ENCODE results near the gene KCNT2. TPM values are rescaled to one million over a fixed set of nuclear protein-coding genes. Genes with fewer than 3 reads are reported as not detected.
"Not testable (repeated sequence)": the region's sequence is repeated elsewhere in the genome, so short reads cannot be mapped to it uniquely, and the experiment has no call there.

KCNT2 gene
- total RNA-seq, 1 donor from 2014 or later = 4.1 TPM

DNA sequence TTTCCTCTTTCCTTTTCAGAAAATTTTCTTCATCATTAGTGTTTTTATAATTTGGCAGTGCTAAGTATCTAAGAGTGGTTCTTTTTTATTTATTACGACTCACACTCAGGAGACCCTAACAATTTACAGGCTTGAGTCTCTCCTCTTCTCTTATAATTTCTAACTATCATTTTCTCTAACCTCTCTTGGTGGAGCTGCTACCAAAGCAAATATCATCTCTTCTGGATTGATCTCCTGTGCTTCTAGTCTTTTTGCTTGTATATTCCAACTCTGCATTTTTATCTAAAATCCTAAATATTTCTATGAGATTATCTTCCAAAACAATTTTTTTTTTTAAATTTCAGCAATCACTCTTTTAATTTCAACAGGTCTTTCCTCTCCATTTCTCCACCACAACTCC is 250.3 kb downstream of the KCNT2 start:
- no peak for DNase-seq (ENCODE audit: low spot score)
- ATAC-seq = peak; percentile 58

DNA sequence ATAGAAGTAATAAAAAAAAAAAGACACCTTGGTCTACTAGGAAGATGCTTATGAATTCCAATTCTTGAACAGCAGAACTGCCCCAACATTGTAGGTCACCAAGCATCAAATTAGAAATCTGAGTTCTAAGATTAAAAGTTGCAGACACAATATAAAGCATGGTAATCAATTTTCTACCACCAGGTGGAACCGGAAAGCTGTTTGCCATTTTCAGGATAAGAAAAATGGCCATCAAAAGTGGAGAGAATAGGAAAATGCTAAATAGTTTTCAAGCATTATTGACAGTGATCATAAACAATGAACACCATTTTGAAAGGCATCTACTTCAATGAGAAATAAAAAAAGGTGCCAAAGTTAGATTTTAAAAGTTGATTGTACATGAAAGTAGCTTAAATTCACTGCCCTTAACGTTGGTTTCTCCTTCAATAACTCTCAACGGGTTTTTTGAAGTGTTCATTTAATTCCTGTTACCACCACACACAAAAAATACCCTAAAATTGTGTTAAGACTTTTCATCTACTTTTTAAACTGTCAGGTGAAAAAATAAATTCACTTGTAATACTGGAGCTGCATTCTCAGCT is 252.9 kb downstream of the KCNT2 start:
- DNase-seq (ENCODE audit: low spot score) (no peak), ATAC-seq (peak; percentile 89)

DNA sequence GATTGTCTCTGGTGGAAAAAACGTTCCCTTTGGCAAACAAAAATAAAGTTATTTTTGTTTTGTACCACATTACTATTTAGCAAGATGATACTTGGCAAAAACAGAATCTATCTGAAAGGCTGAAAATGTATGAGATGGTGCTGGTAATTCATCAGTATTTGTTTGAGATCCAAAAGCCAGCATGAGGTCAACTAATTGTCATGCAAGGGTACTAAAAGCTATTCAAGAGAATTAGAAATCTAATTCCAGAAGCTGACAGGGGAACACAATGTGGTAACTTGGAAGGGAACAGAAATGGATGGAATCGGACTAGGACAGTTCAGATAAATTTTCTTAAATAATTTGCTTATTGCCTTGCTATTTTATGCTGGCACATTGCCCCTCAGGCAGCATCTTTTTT is 263.8 kb downstream of the KCNT2 start:
- DNase-seq (ENCODE audit: low spot score) (no peak), ATAC-seq (no peak)

DNA sequence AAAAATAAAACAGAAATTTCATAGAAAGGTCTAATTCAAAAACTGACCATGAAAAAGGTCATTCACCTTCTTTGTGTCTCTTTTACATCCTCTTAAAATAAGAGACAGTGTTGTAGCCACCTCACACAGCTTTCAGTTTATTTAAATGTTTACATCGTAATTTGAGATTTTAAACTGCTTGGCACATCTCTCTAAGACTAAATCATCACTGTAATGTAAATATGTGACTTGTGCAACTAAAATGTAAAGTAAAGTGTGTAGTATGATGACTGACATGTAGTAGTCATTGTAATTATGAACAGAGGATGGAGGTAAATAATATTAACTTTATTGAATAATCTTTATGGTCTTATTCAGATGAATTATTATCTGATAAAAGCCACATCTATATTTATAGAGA is 283.9 kb downstream of the KCNT2 start:
- no peak for ATAC-seq
- no peak for DNase-seq (ENCODE audit: low spot score)

DNA sequence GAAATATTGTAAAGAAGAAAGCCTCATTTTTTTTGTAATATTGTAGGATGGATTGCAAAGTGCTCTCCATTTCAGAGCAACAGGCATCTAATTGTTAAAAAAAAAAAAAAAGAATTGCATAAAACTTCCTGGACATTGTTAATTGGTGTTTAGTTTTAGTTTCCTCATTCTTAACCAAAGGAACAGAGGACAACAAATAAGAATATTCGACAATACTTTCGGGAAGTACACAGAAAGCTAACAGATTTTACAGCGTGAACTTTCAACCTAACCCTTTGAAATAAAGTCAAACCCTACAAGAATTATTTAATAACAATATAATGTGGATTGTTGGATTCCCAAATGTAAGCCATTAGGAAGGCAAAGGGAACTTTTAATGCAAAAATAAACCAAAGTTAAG is 284.4 kb downstream of the KCNT2 start:
- DNase-seq (ENCODE audit: low spot score) = no peak

DNA sequence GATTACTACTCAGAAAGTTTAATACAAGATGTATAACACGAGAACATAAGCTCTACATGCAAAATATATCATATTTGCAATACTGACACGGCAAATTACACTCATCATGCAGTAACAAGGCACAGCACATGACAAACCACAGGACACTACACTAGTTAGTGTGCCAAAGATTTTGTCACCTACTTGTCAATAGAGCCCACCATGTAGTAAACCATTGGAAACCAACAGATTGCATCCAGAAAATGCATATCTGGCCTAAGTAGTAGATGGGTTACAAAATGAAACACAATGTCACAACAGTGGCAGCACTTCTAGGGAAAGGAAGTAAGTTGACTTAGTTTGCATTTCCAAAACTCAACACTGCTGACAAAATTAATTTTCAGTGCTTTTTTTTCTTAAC is 288.9 kb downstream of the KCNT2 start:
- ATAC-seq (no peak), DNase-seq (ENCODE audit: low spot score) (no peak)

More for the DNA sequence above, 284.4 kb downstream of the KCNT2 start:
- ATAC-seq = no peak

DNA sequence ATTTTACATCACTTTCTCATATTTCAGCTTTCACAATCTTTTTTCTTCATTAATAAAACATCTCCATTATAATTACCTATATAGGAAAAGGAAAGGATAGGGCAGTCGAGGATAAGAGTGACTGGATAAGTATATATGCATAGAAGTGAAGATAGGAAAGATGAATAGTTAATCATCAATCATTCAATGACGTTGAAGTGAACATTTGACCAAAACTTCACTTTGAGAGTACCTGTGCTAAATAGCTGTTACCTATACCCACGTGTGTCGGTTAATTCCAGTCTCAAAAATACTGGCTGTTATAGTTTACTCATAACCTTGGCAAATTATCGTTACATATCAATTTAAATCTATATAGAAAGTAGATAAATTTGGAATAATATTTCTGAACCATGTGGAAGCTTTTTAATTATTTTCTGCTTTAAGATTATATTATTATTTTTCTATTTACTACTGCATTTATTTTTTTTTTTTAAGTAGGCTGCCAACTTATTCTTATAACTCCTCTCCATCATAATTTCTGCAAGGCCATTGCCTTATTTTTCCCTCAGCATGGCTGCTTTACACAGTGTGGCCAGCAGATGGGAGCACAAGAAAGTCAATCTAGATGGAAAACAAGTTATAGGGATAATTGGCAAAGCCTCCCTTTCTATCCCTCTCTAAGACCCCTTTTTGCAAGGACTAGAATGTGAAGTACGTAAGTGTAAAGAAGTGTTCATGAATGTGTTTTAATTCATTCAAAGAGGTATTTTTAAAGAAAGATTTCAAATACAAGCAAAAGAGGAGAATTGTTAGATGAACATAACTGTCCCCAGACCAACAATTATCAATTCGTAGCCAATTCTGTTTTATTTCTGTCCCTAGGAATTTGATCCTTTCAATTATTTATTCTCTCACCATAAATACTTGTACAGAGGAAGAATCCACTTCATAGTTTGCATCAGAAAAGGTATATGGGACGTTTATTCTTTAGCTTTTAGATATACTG is 290.4 kb downstream of the KCNT2 start:
- no peak for DNase-seq (ENCODE audit: low spot score)
- ATAC-seq = peak; percentile 88

DNA sequence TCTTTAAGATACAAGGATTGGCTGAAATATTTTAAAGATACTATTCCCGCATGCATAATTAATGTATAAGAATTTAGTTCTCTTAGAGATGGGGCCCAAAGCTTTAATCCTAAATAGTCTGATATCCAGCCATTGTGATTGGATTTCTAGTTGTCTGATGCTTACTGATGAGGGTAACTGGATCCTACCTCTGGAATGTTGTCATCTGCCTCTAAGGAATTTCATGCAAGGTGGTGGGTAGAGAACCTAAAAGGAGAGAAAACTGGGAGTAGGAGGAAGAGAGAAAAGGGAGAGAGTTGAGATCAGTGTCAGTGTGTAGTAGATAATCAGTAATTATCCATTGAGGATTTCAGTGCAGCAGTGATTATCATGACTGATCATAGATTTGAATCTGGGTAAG is 295.5 kb downstream of the KCNT2 start:
- no peak for ATAC-seq
- no peak for DNase-seq (ENCODE audit: low spot score)

DNA sequence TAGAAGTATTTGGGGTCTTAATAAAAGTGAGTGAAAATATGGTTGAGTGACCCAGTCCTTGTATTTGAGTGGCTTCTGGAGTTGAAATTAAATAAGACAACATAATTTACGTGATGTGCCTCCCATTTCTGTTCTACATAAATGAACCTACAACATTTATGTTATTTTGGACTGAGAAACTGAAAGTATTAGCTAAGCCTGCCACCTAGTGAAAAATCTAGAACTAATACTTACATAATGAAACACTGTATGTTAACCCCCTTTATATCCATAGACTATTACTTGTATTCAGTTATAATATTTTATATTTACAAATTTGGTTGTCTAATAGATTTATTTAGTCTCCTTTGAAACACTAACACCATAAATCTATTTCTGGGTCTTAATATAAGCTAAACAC is 298.9 kb downstream of the KCNT2 start:
- DNase-seq (ENCODE audit: low spot score) (no peak), ATAC-seq (peak; percentile 57)

DNA sequence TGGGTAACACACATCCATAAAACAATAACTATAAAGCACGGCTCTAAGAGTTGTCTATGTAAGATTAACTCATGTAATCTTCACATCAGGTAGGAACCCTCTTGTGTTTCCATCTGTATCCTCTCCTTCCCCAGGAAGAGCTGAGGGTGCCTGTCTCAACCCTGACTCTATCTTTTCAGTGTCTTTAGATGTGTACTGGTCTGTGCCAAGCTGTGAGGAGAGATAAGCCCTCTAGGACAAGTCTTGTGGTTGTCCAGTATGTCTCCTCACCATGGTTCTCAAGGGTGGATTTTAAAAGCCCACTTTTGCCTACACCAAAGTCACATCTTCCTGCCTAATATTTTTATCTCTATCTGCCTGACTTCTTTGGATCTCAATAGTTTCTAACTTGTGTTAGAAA is 300.1 kb downstream of the KCNT2 start:
- no peak for DNase-seq (ENCODE audit: low spot score)
- ATAC-seq = no peak

DNA sequence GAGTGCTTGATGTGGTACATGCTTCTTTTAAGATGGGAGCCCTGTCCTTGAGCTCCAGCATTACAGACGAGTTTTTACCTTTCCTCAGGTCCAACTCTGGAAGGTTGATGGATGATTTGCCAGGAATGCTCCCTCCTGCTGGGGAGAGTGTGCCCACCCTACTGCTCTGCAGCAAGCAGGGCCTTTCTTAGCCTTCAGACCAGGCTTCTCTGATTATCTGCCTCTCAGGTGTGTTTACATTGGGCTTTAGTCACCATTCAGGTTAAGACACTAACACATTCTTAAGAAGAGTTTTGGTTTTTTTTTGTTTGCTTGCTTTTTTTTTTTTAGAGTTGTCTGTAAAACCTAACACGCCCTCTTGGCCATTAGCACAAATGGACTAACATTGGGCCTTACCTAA is 301.8 kb downstream of the KCNT2 start:
- ATAC-seq = no peak
- no peak for DNase-seq (ENCODE audit: low spot score)

DNA sequence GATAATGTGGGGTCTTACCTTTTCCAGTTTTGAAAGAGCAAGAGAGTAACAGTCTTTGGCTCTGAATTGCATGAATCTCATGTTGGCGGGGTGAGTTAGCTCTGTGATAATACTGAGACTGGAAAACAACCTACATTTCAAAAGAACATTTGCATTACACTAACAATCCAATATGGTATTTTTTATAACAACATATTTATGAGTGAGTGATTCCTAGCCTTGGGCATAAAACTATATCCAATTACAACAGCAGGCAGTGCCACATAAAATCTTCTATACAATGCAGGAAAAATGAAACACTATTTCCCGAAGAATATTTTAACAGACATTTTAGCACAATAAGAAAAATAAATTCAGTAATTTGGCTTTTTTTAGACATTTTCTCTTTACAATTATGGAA is 303.0 kb downstream of the KCNT2 start:
- DNase-seq (ENCODE audit: low spot score) = no peak
- ATAC-seq = no peak

DNA sequence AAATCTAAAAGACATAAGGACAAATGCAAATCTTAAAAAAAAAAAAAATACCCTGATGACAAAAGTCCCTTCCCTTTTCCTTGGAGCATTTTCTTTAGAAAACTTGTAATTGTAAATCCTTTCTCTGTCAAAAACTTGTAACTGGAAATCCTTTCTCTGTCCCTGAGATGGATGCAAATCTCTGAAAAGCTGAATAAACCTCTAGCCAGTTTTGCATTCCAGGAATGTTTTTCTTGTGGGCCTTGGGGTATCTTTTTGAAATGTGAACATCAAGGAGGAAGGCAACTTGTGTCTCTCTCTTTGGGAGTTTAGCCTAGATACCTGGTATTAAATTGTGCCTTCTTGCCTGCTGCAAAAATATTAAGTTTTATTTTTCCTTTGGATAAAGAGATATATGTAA is 305.3 kb downstream of the KCNT2 start:
- no peak for DNase-seq (ENCODE audit: low spot score)
- ATAC-seq = no peak

DNA sequence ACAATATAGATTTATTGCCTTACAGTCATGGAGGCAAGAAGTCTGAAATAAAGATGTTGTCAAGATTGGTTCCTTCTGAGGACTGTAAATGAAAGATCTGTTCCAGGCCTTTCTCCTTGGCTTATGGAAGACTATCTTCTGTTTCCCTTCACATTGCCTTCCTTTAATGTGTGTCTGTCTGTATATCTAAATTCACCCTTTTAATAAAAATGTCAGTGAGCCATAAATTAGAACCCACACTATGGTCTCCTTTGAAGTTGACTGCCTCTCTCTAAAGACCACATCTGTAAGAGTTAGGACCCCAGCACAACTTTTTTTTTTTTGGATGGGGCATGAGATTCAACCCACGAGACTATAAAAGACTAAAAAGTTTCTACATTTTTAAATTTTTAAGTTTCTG is 305.8 kb downstream of the KCNT2 start:
- no peak for DNase-seq (ENCODE audit: low spot score)
- no peak for ATAC-seq

DNA sequence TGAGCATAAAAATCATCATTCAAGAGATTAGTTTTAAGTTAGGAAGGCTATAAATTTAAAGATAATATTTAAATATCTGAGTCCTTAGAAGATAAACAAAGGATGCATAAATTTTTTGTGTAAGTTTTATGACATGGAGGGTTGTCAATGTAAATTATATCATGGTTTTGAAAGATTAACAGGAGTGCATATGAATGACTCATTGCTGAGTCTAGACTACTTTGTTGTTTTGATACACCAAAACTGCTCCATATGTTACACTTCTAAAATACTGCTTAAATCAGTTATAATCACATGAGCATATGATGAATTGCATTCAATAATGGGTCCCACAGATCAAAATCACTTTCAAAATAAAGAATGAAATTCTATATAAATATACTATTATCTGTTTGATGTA is 312.5 kb downstream of the KCNT2 start:
- no peak for ATAC-seq

DNA sequence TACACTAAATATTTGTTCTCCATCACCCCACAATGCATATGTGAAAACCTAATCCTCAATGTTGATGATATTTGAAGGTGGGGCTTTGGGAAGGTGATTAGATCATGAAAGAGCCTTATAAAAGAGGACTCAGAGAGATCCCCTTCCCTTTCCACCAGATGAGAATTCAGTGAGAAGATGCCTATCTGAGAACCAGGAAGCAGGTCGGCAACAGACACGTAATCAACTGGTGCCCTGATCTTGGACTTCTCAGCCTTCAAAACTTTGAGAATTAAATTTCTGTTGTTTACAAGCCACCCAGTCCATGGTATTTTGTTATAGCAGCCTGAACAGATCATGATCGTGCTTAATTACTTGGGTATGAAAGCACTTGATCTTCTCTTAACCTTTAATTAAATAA is 329.4 kb downstream of the KCNT2 start:
- ATAC-seq (no peak), DNase-seq (ENCODE audit: low spot score) (no peak)

More for the DNA sequence above, 312.5 kb downstream of the KCNT2 start:
- DNase-seq (ENCODE audit: low spot score) = no peak

DNA sequence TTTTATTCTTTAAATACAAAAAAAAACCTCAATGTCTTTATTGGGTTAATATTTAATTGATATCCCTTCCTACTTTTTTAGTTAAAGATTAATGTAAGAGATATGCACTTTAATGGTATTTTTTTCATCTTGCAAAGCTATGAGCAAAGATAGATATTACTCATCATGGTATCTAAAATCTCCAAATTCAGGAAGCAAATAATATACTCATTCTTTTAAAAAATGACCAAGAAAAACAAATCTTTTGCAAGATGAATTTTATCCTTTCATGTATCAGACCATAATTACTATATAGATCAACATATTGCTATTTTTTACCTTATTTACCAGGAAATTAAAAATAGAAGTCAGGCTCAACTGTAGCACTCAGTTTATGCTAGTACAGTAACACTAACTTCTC is 330.4 kb downstream of the KCNT2 start:
- no peak for DNase-seq (ENCODE audit: low spot score)
- ATAC-seq = no peak

DNA sequence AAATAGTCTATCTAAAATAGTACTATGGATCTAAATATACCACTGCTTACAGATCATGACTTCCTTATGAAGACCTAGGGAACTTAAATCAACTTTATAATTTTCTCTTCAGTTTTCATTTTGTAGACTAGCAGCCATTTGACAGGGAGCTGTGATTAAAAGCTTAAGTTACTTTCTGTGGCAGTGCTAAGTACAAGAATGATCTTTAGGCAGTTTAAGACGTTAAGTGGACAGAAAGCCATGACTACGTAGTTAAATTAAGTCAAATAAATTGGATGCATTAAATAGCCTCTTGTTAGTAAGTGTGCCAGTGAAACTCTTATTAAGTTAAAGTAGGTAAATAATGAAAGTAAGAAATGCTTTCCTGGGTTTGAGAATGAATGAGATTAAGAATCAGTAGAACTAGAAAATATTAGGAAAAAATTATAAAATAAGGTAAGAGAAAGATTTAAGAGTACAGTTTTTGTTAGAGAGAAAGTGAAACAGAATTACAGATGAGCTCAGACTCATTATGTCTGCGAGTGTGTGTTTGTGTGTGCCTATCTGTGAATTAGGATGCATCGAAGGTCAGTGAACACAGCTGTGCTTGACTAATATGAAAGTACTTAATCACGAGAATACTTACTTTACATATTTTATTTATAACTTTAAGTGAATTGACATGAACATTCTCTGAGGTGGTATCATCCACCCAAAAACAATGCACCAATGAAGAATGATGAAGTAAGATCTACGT is 336.9 kb downstream of the KCNT2 start:
- ATAC-seq (no peak), DNase-seq (ENCODE audit: low spot score) (no peak)

DNA sequence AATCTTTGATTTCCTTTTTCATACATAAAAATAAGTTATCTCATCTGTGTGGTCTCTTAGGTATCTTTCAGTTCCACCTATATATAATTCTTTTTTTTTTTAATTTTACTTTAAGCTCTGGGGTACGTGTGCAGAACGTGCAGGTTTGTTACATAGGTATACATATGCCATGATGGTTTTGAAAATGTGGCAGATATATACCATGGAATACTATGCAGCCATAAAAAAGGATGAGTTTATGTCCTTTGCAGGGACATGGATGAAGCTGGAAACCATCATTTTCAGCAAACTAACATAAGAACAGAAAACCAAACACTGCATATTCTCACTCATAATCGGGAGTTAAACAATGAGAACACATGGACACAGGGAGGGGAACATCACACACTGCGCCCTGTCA is 345.2 kb downstream of the KCNT2 start:
- not testable (repeated sequence) for ATAC-seq; DNase-seq (ENCODE audit: low spot score)

DNA sequence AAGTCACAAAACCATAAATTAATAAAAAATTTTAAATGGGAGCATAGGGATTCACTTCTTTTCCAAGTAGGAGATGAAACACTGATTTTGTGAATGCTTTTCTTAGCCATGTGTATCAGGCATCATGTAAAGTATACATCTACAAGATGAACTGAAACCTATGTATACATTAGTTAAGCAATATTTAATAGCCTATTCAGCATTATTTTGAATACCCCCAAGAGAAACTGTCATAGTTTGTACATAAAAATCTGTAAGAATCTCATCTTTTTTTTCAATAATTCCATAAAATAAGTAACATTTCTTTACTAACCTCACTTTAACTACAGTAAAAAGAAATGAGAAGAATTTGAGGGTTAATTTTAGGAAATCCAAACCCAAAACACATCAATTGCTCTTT is 348.0 kb downstream of the KCNT2 start:
- ATAC-seq = no peak
- DNase-seq (ENCODE audit: low spot score) = no peak

DNA sequence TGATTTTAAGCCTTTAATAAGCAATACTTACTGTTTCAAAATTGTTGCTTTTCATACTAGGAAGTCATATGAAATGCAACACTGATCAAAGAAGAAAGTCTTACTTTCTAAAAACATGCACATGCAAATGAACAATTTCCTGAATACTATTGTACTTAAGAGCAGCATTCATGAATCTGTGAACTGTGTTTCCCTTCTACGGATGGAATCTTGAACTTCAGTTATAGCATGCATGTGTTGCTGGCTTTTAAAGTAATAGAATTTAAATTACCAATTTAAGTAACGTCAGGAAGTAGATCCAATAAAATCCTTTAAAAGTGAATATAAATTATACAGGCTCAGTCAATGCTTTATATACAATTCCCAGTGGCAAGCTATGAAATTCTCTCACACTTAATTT is 348.9 kb downstream of the KCNT2 start:
- DNase-seq (ENCODE audit: low spot score) (no peak), ATAC-seq (no peak)

DNA sequence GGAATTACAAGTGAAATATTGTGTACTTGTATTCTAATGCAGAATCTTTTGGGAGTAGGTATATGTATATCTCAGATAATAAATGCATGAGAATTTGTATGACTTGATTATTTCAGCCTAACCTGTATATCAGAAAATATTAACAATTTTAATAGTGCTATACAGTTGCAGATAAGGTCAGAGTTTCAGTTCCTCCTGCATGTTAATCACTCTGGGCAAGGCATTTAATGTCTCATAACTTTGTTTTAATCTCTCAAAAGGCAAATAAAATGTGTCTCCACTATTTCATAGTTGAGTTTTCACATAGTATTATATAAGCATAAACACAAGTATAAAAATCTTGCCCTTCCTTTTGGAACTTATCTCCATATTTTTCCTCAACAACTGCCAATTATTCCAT is 352.5 kb downstream of the KCNT2 start:
- ATAC-seq (no peak), DNase-seq (ENCODE audit: low spot score) (no peak)

Data from left lobe of liver (tissue), 2 donors.